Astrocyte (in vitro differentiated cells and primary cell): ENCODE results near the gene FCGR1A.
"Not testable (repeated sequence)": the region's sequence is repeated elsewhere in the genome, so short reads cannot be mapped to it uniquely, and the experiment has no call there.

Source experiments
- EZH2 ChIP-seq: IDR thresholded peaks from 2 replicates; pipeline ENCODE4 v1.6.1; 2012; ENCODE audit warnings: mild to moderate bottlenecking, low read length, inconsistent platforms; ENCODE audit not compliant: insufficient read depth
- TF ChIP-seq, protein P1 (sequence below): IDR thresholded peaks from 2 replicates; pipeline ENCODE4 v1.5.1; 2011; ENCODE audit warnings: low read depth, mild to moderate bottlenecking, inconsistent platforms, low read length, moderate library complexity; ENCODE audit not compliant: insufficient read depth

DNA sequence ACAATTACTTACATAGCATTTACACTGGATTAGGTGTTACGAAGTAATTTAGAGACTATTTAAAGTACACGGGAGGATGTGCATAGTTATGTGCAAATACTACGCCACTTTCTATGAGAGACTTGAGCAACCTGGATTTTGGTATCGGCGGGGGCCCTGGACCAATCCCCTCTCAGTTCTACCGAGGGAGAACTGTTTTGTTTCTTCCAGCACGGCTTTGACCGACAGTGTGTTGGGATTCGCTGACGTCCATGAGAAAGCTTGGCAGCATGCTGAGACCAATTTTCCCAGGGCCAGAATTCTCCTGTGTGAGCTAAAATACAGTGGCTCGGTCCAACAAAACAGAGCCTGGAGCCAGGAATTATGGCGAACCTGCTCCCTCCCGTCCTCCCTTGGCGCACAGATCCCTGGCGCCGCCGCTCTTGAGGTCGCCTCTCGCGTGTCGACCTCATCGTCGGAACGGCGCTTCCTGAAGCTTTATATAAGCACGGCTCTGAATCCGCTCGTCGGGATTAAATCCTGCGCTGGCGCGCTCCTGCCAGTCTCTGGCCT is 49.3 kb downstream of the FCGR1A start:
- TF ChIP-seq, protein P1, sequence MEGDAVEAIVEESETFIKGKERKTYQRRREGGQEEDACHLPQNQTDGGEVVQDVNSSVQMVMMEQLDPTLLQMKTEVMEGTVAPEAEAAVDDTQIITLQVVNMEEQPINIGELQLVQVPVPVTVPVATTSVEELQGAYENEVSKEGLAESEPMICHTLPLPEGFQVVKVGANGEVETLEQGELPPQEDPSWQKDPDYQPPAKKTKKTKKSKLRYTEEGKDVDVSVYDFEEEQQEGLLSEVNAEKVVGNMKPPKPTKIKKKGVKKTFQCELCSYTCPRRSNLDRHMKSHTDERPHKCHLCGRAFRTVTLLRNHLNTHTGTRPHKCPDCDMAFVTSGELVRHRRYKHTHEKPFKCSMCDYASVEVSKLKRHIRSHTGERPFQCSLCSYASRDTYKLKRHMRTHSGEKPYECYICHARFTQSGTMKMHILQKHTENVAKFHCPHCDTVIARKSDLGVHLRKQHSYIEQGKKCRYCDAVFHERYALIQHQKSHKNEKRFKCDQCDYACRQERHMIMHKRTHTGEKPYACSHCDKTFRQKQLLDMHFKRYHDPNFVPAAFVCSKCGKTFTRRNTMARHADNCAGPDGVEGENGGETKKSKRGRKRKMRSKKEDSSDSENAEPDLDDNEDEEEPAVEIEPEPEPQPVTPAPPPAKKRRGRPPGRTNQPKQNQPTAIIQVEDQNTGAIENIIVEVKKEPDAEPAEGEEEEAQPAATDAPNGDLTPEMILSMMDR, result not testable (repeated sequence)
- TF ChIP-seq EZH2, result not testable (repeated sequence)
